Colonic mucosa (tissue), 4 donors: ENCODE measurements around the gene ACP6. TPM values are rescaled to one million over a fixed set of nuclear protein-coding genes. Genes with fewer than 3 reads are reported as not detected.

Source experiments
- DNase-seq: peaks from one replicate; pipeline ENCODE4 v3.0.0-alpha.2; 2020
- H3K27ac ChIP-seq: fragments of 200-600 bp; one replicate; pipeline ENCODE4 v1.8.0; 2021
- H3K27me3 ChIP-seq: fragments of 200-600 bp; one replicate; pipeline ENCODE4 v1.8.0; 2021
- H3K36me3 ChIP-seq: fragments of 200-600 bp; one replicate; pipeline ENCODE4 v1.8.0; 2021
- H3K4me1 ChIP-seq: fragments of 200-600 bp; one replicate; pipeline ENCODE4 v1.8.0; 2021; ENCODE audit warnings: mild to moderate bottlenecking
- H3K4me3 ChIP-seq: fragments of 200-600 bp; one replicate; pipeline ENCODE4 v1.8.0; 2021
- H3K9ac ChIP-seq, 2 donors: one replicate each; pipeline ENCODE4 v1.7.0; 2013; ENCODE audit warnings: control low read depth in 2 of 2, low read depth in 2 of 2, low read length in 2 of 2
- H3K9me3 ChIP-seq: fragments of 200-600 bp; one replicate; pipeline ENCODE4 v1.8.0; 2021
- CTCF ChIP-seq: fragments of 200-600 bp; IDR thresholded peaks from one replicate; pipeline ENCODE4 v1.8.0; 2022; ENCODE audit warnings: antibody characterized with exemption, mild to moderate bottlenecking
- intact Hi-C: fragments of 100-400 bp; cut with DNase I; formaldehyde crosslinking; loops from one replicate; pipeline ENCODE4 v1.14.1; 2022
- total RNA-seq, 2 donors: library from RNA; stranded (reverse); fragmentation: NEBNext Ultra II Directional in 1 of 2; extraction: Animal tissue kit (Norgen Biotek cat#: 25700) in 1 of 2; gene quantifications; one replicate each; pipeline ENCODE4 v1.2.1, GENCODE V29; 2021
- donor health status: healthy.
- donor health status: DM: no; HTN: no; CAD: no.
- donor health status: DM: no; HTN: no; CAD: no.

Gene ACP6
- total RNA-seq, 2 donors from 2014 or later = 21.6 to 22.7 TPM

- peaks cover 6% of the 10 kb centered on the region for H3K4me1 ChIP-seq
- peak overlapping the region; percentile 54 for H3K4me3 ChIP-seq
- TF ChIP-seq CTCF = no peak
- no peaks in the 10 kb centered on the region for H3K27me3 ChIP-seq
- H3K27ac ChIP-seq = no peak overlapping the region
- H3K9me3 ChIP-seq = no peaks in the 10 kb centered on the region
- peak overlapping the region; percentile 53 to 75 for H3K9ac ChIP-seq
- intact Hi-C loops = no loop called here
- H3K36me3 ChIP-seq = no peaks in the 10 kb centered on the region
- DNase-seq = no peak
Observed at GRCh38 chr1:147600119-147601111, 69.9 kb downstream of the ACP6 start.

GRCh38 chr1:147599362-147600118 is 70.8 kb downstream of the ACP6 start:
- Histone ChIP-seq H3K9me3 (no peaks in the 10 kb centered on the region), H3K4me1 (peaks cover 6% of the 10 kb centered on the region), H3K27me3 (no peaks in the 10 kb centered on the region), H3K4me3 (peak overlapping the region; percentile 54), H3K9ac (peak overlapping the region; percentile 75 to 81), H3K27ac (peak overlapping the region; percentile 72), H3K36me3 (no peaks in the 10 kb centered on the region)
- intact Hi-C loops = loop anchor here (2.0 kb wide), 1 partner anchor 57 kb away; no protein-coding TSS in a partner anchor
- TF ChIP-seq CTCF = no peak
- DNase-seq = peak; percentile 97

GRCh38 chr1:147598621-147599361 is 71.5 kb downstream of the ACP6 start:
- Histone ChIP-seq H3K27me3 (no peaks in the 10 kb centered on the region), H3K9me3 (no peaks in the 10 kb centered on the region), H3K9ac (peak overlapping the region; percentile 73 to 81), H3K4me1 (peaks cover 6% of the 10 kb centered on the region), H3K36me3 (no peaks in the 10 kb centered on the region), H3K4me3 (peak overlapping the region; percentile 54), H3K27ac (peak overlapping the region; percentile 72)
- no peak for DNase-seq
- TF ChIP-seq CTCF = no peak
- intact Hi-C loops = loop anchor here (2.0 kb wide), 1 partner anchor 56 kb away; no protein-coding TSS in a partner anchor

GRCh38 chr1:147597010-147597409 is 73.3 kb downstream of the ACP6 start:
- DNase-seq = no peak
- no peak for TF ChIP-seq CTCF
- intact Hi-C loops = no loop called here
- Histone ChIP-seq H3K4me3 (no peak overlapping the region), H3K4me1 (peaks cover 6% of the 10 kb centered on the region), H3K36me3 (no peaks in the 10 kb centered on the region), H3K27me3 (no peaks in the 10 kb centered on the region), H3K27ac (no peak overlapping the region), H3K9me3 (no peaks in the 10 kb centered on the region), H3K9ac (no peak overlapping the region)

Other genes starting within 250 kb of the ACP6 start
- gene BCL9, start 129.0 kb downstream of the ACP6 start, total RNA-seq = 10 to 100 TPM; 15.5 to 21.4 TPM
- 1 to 10 TPM; 1.1 to 4.8 TPM for gene GJA5, start 90.1 kb upstream of the ACP6 start, total RNA-seq
- gene GJA8, start 232.3 kb upstream of the ACP6 start, total RNA-seq = not detected